Suprapubic skin (tissue), 4 donors: ENCODE measurements around the gene OGG1. TPM values are rescaled to one million over a fixed set of nuclear protein-coding genes. Genes with fewer than 3 reads are reported as not detected.

Experiments used
- DNase-seq, 2 donors: peaks; one replicate each; pipeline ENCODE4 v3.0.0-alpha.2; 2019; ENCODE audit warnings: low spot score in 2 of 2
- H3K27ac ChIP-seq: fragments of 200-600 bp; sonication (generic); one replicate; pipeline ENCODE4 v1.5.1; 2019
- H3K27me3 ChIP-seq: fragments of 200-600 bp; sonication (generic); one replicate; pipeline ENCODE4 v1.5.1; 2019
- H3K36me3 ChIP-seq: fragments of 200-600 bp; sonication (generic); one replicate; pipeline ENCODE4 v1.5.1; 2019
- H3K4me1 ChIP-seq: fragments of 200-600 bp; sonication (generic); one replicate; pipeline ENCODE4 v1.5.1; 2019
- H3K4me3 ChIP-seq: fragments of 200-600 bp; sonication (generic); one replicate; pipeline ENCODE4 v1.5.1; 2019; ENCODE audit warnings: mild to moderate bottlenecking
- H3K9me3 ChIP-seq: fragments of 200-600 bp; sonication (generic); one replicate; pipeline ENCODE4 v1.5.1; 2019
- EP300 ChIP-seq: sonication (generic); formaldehyde crosslinking; IDR thresholded peaks from one replicate; pipeline ENCODE4 v1.6.1; 2017; ENCODE audit warnings: antibody characterized with exemption
- POLR2A ChIP-seq, 2 donors: fragments of 450-650 bp; IDR thresholded peaks; one replicate each; pipeline ENCODE4 v1.6.1; 2017; ENCODE audit warnings: antibody characterized with exemption in 2 of 2, mild to moderate bottlenecking in 2 of 2, moderate library complexity in 2 of 2
- POLR2AphosphoS5 ChIP-seq, 3 donors: sonication (generic); formaldehyde crosslinking; IDR thresholded peaks; one replicate each; pipeline ENCODE4 v1.6.1; 2017; ENCODE audit warnings: antibody characterized with exemption in 3 of 3
- WGBS: methylation state at CpG from one replicate; pipeline ENCODE4 v1.1.5; 2018; 5-methylcytosine and 5-hydroxymethylcytosine counted together
- total RNA-seq, 4 donors: library from RNA; depleted of rRNA; stranded (reverse); fragments of >200 nt; gene quantifications; one replicate each; pipeline ENCODE4 v1.1.0, GENCODE V29; 2016
- TF ChIP-seq, protein P1 (sequence below), 2 donors: fragments of 200-600 bp in 1 of 2; fragments of 450-650 bp in 1 of 2; sonication (generic) in 1 of 2; IDR thresholded peaks; one replicate each; pipeline ENCODE4 v1.5.1; 2016 to 2019; ENCODE audit warnings: antibody characterized with exemption in 2 of 2, mild to moderate bottlenecking in 1 of 2, moderate library complexity in 1 of 2

Gene OGG1
- total RNA-seq, 4 donors from 2014 or later = 15.7 to 29.6 (median 25.5) TPM

DNA sequence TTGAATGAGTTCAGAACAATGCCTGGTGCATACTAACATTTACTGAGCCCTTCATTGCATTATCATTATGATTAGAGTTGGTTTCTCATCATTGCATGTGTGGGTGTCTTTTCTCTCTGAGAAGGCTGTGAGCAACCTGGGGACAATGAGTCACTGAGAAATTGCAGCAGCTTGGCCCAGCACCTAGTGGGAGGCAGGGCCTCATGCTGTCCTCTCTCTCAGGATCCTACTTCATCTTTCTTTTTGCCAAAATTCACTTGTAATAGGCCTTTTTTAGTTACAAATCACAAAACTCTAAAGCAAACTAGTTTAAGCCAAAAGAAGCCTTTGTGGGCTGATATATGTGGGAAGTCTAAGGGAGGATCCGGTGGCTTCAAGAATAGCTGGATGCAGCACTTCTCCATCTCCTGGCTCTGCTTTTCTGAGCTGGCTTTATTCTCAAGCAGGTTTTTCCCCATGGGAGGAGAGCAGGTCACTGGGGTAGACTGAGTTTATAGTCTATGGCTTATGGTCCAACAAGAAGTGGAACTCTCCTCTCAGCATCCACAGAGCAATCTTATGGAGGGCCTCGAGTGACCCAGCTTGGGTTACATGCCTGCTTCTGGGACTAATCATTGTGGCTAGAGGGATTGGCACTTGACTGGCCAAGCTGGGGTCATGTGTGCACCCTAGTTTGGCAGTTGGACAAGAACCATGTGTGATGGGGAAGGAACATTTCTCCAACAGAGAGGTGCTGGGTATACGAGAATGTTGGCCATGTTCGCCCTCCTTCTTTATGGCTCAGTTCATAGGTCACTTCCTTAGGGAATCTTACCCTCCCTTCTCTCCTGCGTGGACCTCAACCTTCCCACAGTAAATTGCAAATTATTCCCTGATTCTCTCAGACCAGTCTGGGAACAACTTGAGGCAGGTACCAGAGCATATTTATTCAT is 28.7 kb downstream of the OGG1 start:
- H3K36me3 ChIP-seq = peaks cover 26% of the 10 kb centered on the region
- TF ChIP-seq POLR2A (IDR thresholded peaks at IDR 0.05) (no peak), EP300 (no peak), POLR2AphosphoS5 (IDR thresholded peaks at IDR 0.05) (no peak)
- TF ChIP-seq, protein P1, sequence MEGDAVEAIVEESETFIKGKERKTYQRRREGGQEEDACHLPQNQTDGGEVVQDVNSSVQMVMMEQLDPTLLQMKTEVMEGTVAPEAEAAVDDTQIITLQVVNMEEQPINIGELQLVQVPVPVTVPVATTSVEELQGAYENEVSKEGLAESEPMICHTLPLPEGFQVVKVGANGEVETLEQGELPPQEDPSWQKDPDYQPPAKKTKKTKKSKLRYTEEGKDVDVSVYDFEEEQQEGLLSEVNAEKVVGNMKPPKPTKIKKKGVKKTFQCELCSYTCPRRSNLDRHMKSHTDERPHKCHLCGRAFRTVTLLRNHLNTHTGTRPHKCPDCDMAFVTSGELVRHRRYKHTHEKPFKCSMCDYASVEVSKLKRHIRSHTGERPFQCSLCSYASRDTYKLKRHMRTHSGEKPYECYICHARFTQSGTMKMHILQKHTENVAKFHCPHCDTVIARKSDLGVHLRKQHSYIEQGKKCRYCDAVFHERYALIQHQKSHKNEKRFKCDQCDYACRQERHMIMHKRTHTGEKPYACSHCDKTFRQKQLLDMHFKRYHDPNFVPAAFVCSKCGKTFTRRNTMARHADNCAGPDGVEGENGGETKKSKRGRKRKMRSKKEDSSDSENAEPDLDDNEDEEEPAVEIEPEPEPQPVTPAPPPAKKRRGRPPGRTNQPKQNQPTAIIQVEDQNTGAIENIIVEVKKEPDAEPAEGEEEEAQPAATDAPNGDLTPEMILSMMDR (IDR thresholded peaks at IDR 0.05) = no peak
- no peak for DNase-seq
- H3K27ac ChIP-seq = no peak overlapping the region
- H3K4me3 ChIP-seq = no peak overlapping the region
- peaks cover 11% of the 10 kb centered on the region for H3K4me1 ChIP-seq
- no peaks in the 10 kb centered on the region for H3K27me3 ChIP-seq
- WGBS = 67% methylated on average over 4 of the region's 5 CpGs
- H3K9me3 ChIP-seq = no peaks in the 10 kb centered on the region

DNA sequence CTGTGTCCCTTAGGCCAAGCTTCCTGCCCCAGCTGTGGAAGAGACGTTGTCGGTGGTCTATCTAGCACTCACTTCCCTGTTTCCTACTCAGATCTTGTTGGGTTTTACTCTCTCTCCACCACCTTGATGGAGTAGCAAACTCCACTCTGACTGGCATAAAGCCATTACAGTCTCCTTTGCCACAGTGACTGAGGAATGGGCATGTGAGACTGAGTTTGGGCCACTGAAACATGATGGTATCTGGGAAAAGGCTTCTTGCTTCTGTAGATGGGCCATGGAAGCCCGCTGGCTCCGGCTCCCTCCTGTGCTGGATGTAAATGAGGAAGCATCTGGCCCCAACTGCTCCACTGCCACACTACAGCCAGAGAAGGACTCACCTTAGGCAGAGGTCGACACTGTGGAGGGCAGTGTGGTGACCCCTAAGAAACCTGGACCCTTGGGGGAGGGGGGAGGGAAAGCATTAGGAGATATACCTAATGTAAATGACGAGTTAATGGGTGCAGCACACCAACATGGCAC is 29.4 kb downstream of the OGG1 start:
- peaks cover 33% of the 10 kb centered on the region for H3K36me3 ChIP-seq
- no peak overlapping the region for H3K4me3 ChIP-seq
- H3K27me3 ChIP-seq = no peaks in the 10 kb centered on the region
- DNase-seq = no peak
- H3K9me3 ChIP-seq = no peaks in the 10 kb centered on the region
- no peak overlapping the region for H3K27ac ChIP-seq
- TF ChIP-seq POLR2AphosphoS5 (IDR thresholded peaks at IDR 0.05) = no peak
- no peak for TF ChIP-seq EP300
- WGBS = 77% methylated on average over 5 of the region's 6 CpGs
- H3K4me1 ChIP-seq = peaks cover 11% of the 10 kb centered on the region

DNA sequence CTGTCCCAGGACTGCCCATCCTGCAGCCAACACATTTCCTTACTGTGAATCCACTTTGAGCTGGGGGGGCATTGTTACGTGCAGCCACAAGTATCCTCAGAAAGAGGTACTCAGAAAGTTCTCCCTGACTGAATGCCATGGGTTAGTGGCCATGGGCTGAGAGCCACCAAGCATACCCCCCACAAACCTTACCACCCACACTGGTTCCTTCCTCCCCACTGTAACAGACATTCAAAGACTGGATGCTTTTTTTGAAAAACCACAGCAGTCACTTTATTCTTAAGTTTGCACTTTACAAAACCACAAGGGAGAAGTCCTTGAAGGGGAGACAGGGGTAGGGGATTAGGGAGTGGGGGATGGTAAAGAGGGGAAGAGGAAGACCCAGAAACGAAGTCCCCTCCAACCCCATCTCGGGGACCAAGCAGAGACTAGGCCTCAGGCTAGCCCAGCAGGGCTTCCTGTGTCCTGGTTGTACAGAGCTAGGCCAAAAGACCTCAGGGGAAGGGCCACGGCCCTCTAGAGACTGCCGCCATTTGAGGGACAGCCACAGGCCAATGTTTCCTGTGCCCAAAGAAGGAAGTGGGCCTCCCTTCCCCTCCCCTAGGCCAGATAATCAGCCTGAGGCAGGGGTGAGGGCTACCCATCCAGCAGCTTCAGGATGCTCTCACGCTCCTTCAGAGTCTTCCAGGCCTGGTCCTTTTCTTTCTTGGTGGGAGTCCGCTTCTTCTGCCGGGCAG is 30.1 kb downstream of the OGG1 start:
- H3K27me3 ChIP-seq = no peaks in the 10 kb centered on the region
- no peak for DNase-seq
- H3K27ac ChIP-seq = no peak overlapping the region
- H3K9me3 ChIP-seq = no peaks in the 10 kb centered on the region
- TF ChIP-seq, protein P1 (IDR thresholded peaks at IDR 0.05) = no peak
- TF ChIP-seq POLR2A (IDR thresholded peaks at IDR 0.05) (no peak), POLR2AphosphoS5 (IDR thresholded peaks at IDR 0.05) (no peak), EP300 (no peak)
- WGBS = 69% methylated on average over 8 of the region's 8 CpGs
- H3K4me3 ChIP-seq = no peak overlapping the region
- H3K36me3 ChIP-seq = peaks cover 40% of the 10 kb centered on the region
- H3K4me1 ChIP-seq = peaks cover 11% of the 10 kb centered on the region

DNA sequence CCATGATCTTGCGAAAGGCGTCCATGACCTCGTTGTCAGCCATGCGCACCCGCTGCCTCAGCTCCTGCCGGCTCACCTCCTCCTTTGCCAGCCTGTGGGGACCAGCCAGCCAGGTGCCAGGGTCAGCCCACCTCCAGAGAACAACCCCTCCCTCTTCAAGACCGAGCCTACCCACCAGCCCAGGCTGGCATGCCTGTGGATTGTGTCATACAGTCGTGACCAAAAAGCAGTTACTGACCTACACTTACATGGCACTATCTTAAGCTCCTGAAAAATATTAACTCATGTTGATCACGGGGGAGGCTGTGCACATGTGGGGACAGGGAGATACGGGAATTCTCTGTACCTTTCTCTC is 30.7 kb downstream of the OGG1 start:
- Histone ChIP-seq H3K36me3 (peaks cover 45% of the 10 kb centered on the region), H3K27me3 (no peaks in the 10 kb centered on the region), H3K9me3 (no peaks in the 10 kb centered on the region), H3K4me3 (no peak overlapping the region), H3K27ac (no peak overlapping the region), H3K4me1 (peaks cover 11% of the 10 kb centered on the region)
- WGBS = 71% methylated on average over 10 of the region's 10 CpGs
- DNase-seq = no peak
- TF ChIP-seq EP300 (no peak), POLR2AphosphoS5 (IDR thresholded peaks at IDR 0.05) (no peak), POLR2A (IDR thresholded peaks at IDR 0.05) (no peak)
- TF ChIP-seq, protein P1 (IDR thresholded peaks at IDR 0.05) = no peak

DNA sequence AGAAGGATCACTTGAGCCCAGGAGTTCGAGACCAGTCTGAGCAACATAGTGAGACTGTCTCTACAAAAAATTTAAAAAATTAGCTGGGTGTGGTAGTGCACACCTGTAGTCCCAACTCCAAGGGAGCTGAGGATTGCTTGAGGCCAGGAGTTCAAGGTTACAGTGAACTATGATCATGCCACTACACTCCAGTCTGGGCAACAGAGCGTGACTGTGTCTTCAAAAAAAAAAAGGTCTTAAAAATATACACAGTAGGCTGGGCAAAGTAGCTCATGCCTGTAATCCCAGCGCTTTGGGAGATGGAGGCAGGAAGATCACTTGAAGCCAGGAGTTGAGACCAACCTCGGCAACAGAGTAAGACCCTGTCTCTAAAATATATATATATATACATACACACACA is 31.2 kb downstream of the OGG1 start:
- Histone ChIP-seq H3K4me3 (no peak overlapping the region), H3K27me3 (no peaks in the 10 kb centered on the region), H3K27ac (no peak overlapping the region), H3K9me3 (no peaks in the 10 kb centered on the region), H3K4me1 (peaks cover 11% of the 10 kb centered on the region), H3K36me3 (peaks cover 48% of the 10 kb centered on the region)
- 92% methylated on average over 4 of the region's 4 CpGs for WGBS
- DNase-seq = no peak
- TF ChIP-seq EP300 (no peak), POLR2A (IDR thresholded peaks at IDR 0.05) (no peak), POLR2AphosphoS5 (IDR thresholded peaks at IDR 0.05) (no peak)
- TF ChIP-seq, protein P1 (IDR thresholded peaks at IDR 0.05) = no peak
